K562 (cell line): ENCODE data around the gene GPR82. TPM values are rescaled to one million over a fixed set of nuclear protein-coding genes. Genes with fewer than 3 reads are reported as not detected.

Experiments
- BCLAF1 ChIP-seq, 2 experiments: fragments of 450-650 bp in 1 of 2; IDR thresholded peaks; 2 replicates each; pipeline ENCODE4 v1.6.1; 2011 to 2017; ENCODE audit warnings: low read depth in 2 of 2, antibody characterized with exemption in 1 of 2, borderline replicate concordance in 1 of 2, low read length in 1 of 2, mild to moderate bottlenecking in 1 of 2, mixed read lengths in 1 of 2; ENCODE audit not compliant: control insufficient read depth in 1 of 2
- CHD7 ChIP-seq: fragments of 200-600 bp; sonication (generic); IDR thresholded peaks from one replicate; pipeline ENCODE4 v1.6.1; 2012; ENCODE audit warnings: mild to moderate bottlenecking, low read depth, low read length, inconsistent platforms
- E2F3 ChIP-seq: fragments of 250-450 bp; sonication (Bioruptor Pico); IDR thresholded peaks from 2 replicates; pipeline ENCODE4 v1.4.0; 2020; ENCODE audit warnings: mild to moderate bottlenecking
- NCOA1 ChIP-seq: fragments of 450-650 bp; IDR thresholded peaks from 2 replicates; pipeline ENCODE4 v1.6.1; 2016; ENCODE audit warnings: low read depth
- SLC30A9 ChIP-seq: fragments of 250-450 bp; sonication (Bioruptor Pico); IDR thresholded peaks from 2 replicates; pipeline ENCODE4 v1.8.0; 2022; ENCODE audit warnings: mild to moderate bottlenecking, moderate library complexity
- THRAP3 ChIP-seq: fragments of 450-650 bp; IDR thresholded peaks from 2 replicates; pipeline ENCODE4 v1.6.1; 2016; ENCODE audit warnings: mild to moderate bottlenecking, inconsistent platforms, borderline replicate concordance
- ZNF764 ChIP-seq: fragments of 250-450 bp; sonication (Bioruptor Pico); IDR thresholded peaks from 2 replicates; pipeline ENCODE4 v1.4.0; 2020; ENCODE audit warnings: low read depth, mild to moderate bottlenecking, moderate library complexity
- polyA plus RNA-seq, 8 experiments: library from polyadenylated mRNA; depleted of rRNA in 4 of 8; stranded (reverse) in 5 of 8; unstranded in 3 of 8; fragments of >200 nt; fragmentation: Nextera tagmentation in 2 of 8; fragmentation: Illumina TruSeq in 1 of 8; extraction: Ambion mirVana in 2 of 8; extraction: Trizol in 1 of 8; gene quantifications; 2 replicates each; pipeline versions ENCODE4 v1.2.1 to v1.2.3, GENCODE V29; 2011 to 2014; ENCODE audit warnings: inconsistent platforms in 1 of 8, missing spikeins in 1 of 8
- total RNA-seq, 7 experiments: library from RNA; depleted of rRNA in 6 of 7; stranded (reverse); fragments of >200 nt in 6 of 7; fragmentation: Illumina TruSeq in 2 of 7; extraction: Trizol in 2 of 7; gene quantifications; 2 replicates each; pipeline versions ENCODE4 v1.2.1 to v1.2.3, GENCODE V29; 2011 to 2021; ENCODE audit warnings: low replicate concordance in 1 of 7

GPR82 gene
- total and polyA plus RNA-seq, 9 of the 15 experiments (the other 6 are each of a cell fraction or from before 2014, with no cell fraction given), result not detected

GRCh38 chrX:41733939-41734338, 10.0 kb downstream of the GPR82 start (continued):
- TF ChIP-seq CHD7 (no peak), ZNF764 (CRISPR knock-in tag) (no peak), BCLAF1 (IDR thresholded peaks at IDR 0.05; ENCODE audit: borderline replicate concordance in 1 of 2, control insufficient read depth in 1 of 2, low read depth in 2 of 2, low read length in 1 of 2) (no peak), SLC30A9 (CRISPR knock-in tag) (no peak), NCOA1 (no peak), E2F3 (CRISPR knock-in tag) (no peak), THRAP3 (no peak)
